ENCODE results near the gene EYS. TPM values are rescaled to one million over a fixed set of nuclear protein-coding genes. Genes with fewer than 3 reads are reported as not detected.

The EYS gene
- total RNA-seq, 1 experiment from 2014 or later = not detected

- ChIA-PET RAD21 (ENCODE audit: low non-redundant PET in 1 of 2, low total read pairs in 2 of 2, uncharacterized antibody in 2 of 2, unreplicated experiment in 2 of 2) (no interaction called here), CTCF (no interaction called here), POLR2A (no interaction called here)
- Histone ChIP-seq H3K27ac (ENCODE audit: low read depth, low read length) (no peak overlapping the region), H3K9ac (ENCODE audit: low read length) (no peak overlapping the region), H4K20me1 (ENCODE audit: insufficient read depth) (no peaks in the 10 kb centered on the region), H3K4me3 (replicated peaks in 1 of 2; ENCODE audit: low read depth in 1 of 2, low read length in 2 of 2) (no peak overlapping the region), H3K4me2 (ENCODE audit: low read length) (no peak overlapping the region), H3K27me3 (ENCODE audit: insufficient read depth, low read length) (no peaks in the 10 kb centered on the region), H3K4me1 (ENCODE audit: control insufficient read depth in 1 of 2, insufficient read depth in 2 of 2, low read length in 2 of 2) (no peaks in the 10 kb centered on the region), H3K79me2 (ENCODE audit: insufficient read depth, low read length) (no peaks in the 10 kb centered on the region), H2AFZ (ENCODE audit: low read depth, low read length, poor library complexity, severe bottlenecking) (no peak overlapping the region), H3K9me3 (ENCODE audit: control insufficient read depth in 1 of 2, insufficient read depth in 1 of 2, low read depth in 1 of 2, low read length in 2 of 2) (peaks cover 0 to 10% of the 10 kb centered on the region in 2 experiments; a peak in 1 of 4 replicates), H3K9me2 (ENCODE audit: insufficient read depth) (no peaks in the 10 kb centered on the region), H3K36me3 (ENCODE audit: control insufficient read depth in 1 of 2, insufficient read depth in 2 of 2, low read length in 2 of 2) (no peaks in the 10 kb centered on the region)
- intact Hi-C loops (cut with micrococcal nuclease) = no loop called here
- TF ChIP-seq, protein P1, sequence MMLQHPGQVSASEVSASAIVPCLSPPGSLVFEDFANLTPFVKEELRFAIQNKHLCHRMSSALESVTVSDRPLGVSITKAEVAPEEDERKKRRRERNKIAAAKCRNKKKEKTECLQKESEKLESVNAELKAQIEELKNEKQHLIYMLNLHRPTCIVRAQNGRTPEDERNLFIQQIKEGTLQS (IDR thresholded peaks at IDR 0.05) = no peak
- TF ChIP-seq CBX3 (IDR thresholded peaks at IDR 0.05; ENCODE audit: low read depth) (no peak), CTCF (IDR thresholded peaks at IDR 0.05 in 2 of 3, conservative IDR thresholded peaks at IDR 0.05 in 1 of 3; ENCODE audit: borderline replicate concordance in 1 of 3, insufficient read depth in 1 of 3, low read depth in 2 of 3, low read length in 2 of 3) (no peak), SRF (IDR thresholded peaks at IDR 0.05; ENCODE audit: low read depth) (no peak), POLR2A (IDR thresholded peaks at IDR 0.05; ENCODE audit: borderline replicate concordance, extremely low read depth, insufficient read depth, insufficient read length) (no peak), ZNF274 (IDR thresholded peaks at IDR 0.05; ENCODE audit: low read depth, low read length) (no peak), EZH2phosphoT487 (IDR thresholded peaks at IDR 0.05; ENCODE audit: borderline replicate concordance) (no peak), EZH2 (IDR thresholded peaks at IDR 0.05) (no peak), JUND (IDR thresholded peaks at IDR 0.05) (no peak), SIN3A (IDR thresholded peaks at IDR 0.05; ENCODE audit: low read depth) (no peak), FOSL1 (IDR thresholded peaks at IDR 0.05; ENCODE audit: low read depth) (no peak)
- TF ChIP-seq, protein P2, sequence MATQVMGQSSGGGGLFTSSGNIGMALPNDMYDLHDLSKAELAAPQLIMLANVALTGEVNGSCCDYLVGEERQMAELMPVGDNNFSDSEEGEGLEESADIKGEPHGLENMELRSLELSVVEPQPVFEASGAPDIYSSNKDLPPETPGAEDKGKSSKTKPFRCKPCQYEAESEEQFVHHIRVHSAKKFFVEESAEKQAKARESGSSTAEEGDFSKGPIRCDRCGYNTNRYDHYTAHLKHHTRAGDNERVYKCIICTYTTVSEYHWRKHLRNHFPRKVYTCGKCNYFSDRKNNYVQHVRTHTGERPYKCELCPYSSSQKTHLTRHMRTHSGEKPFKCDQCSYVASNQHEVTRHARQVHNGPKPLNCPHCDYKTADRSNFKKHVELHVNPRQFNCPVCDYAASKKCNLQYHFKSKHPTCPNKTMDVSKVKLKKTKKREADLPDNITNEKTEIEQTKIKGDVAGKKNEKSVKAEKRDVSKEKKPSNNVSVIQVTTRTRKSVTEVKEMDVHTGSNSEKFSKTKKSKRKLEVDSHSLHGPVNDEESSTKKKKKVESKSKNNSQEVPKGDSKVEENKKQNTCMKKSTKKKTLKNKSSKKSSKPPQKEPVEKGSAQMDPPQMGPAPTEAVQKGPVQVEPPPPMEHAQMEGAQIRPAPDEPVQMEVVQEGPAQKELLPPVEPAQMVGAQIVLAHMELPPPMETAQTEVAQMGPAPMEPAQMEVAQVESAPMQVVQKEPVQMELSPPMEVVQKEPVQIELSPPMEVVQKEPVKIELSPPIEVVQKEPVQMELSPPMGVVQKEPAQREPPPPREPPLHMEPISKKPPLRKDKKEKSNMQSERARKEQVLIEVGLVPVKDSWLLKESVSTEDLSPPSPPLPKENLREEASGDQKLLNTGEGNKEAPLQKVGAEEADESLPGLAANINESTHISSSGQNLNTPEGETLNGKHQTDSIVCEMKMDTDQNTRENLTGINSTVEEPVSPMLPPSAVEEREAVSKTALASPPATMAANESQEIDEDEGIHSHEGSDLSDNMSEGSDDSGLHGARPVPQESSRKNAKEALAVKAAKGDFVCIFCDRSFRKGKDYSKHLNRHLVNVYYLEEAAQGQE (IDR thresholded peaks at IDR 0.05; ENCODE audit: low read depth) = no peak
- BruUV-seq (replicated peaks) = no TSS peak
- DNase-seq (ENCODE audit: low read depth, low spot score) = no peak
- no peak for ATAC-seq
Observed at GRCh38 chr6:64084185-64084663, 1622.8 kb downstream of the EYS start.
